GM21526 (cell line): ENCODE measurements around the gene FBXO31.

Experiments
- ATAC-seq: cut with Tn5 transposase; IDR thresholded peaks from one replicate; pipeline ENCODE4 v1.9.1; 2021; ENCODE audit warnings: moderate library complexity; ENCODE audit not compliant: unreplicated experiment, low FRiP score

FBXO31 gene

DNA sequence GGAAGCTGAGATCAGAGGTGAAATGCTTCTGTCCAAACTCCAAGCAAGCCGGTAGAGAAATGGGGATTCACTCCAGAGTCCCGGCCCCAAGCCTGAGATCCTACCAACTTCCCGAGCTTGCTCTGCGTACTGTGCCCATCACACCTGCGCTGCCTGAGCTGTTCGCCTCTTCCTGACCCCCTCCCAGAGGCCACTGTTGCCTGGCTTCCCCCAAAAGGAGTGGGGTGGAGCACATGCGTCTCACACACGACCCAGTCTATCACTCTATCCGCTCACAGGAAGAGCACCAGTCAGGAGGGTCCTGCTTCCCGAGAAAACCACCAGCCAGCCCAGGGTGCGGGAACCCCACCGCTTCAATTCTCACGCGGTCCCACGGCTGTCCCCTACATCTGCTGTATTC lies 52.9 kb downstream of the FBXO31 start:
- no peak for ATAC-seq

DNA sequence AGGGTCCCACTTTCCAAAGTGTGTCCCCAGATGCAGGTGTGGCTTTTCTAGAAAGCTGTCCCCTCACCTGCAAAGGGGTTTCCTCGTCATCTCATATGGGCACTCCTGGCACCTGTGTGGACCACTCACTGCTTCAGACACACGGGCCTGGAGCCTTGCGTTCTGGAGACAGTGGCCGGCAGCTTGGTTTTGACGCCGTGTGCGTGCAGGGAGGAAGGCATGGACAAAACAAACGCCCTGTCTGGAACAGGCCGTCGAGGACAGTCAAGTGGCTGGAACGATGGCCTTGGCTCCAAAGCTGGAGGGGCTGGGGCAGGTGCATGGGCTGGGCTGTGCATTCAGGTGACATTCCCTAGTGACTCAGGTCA lies 53.3 kb downstream of the FBXO31 start:
- ATAC-seq, result no peak

DNA sequence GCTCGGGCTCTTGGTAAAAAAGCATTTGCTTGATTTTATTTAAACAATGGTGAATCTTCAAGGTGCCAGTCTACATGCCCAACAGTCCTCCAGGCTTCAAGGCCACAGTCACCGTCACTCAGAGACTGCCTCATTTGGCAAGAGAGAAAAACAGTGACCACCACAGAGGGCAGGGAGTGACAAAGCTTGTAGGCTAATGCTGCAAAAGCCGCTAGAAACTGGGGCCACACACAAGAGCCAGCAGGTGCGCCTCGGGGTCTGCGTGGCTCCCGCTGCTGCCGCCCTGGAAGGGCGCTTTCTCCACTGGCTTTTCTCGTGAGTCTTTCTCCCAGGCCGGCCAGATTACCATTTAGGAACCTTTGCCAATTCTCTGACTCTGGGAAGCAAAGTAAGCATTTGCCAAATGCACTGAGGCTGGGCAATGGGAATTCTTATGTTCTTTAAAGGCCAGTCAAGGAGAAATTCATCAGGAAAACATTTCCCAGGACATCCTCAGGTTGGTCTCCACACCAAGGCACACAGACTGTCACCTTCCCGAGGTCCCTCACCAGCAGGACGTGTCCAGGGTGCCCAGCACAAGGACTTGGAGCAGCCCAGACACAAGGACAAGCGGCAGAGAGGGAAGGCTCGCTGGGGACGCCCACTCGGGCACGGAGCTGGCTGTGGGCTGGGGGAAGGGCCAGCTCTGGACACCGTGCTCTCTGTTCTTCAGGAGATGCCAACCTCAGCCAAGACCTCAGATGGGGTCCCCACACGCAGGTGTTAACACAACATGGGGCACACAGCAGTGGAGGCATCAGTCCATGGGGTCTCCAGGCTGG lies 53.9 kb downstream of the FBXO31 start:
- ATAC-seq, result no peak

DNA sequence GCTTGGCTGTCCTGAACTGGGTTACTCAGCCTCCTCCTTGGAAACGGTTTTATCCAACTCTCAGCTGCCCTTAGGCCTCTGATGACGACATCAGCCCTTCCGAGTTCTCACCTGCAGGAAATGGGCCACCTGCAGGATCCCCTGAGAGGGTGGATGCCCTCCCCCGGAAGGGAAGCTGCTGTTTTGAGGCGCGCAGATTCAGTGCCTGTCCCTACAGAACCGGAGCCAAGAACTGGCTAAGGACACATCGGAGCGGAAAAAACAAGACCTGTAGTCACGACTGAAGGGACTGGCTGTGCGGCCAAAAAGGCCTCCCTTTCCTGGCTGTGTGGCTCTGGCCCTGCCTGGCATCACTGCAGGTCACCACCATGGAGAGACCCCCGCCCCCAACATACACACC lies 54.7 kb downstream of the FBXO31 start:
- ATAC-seq, result no peak

DNA sequence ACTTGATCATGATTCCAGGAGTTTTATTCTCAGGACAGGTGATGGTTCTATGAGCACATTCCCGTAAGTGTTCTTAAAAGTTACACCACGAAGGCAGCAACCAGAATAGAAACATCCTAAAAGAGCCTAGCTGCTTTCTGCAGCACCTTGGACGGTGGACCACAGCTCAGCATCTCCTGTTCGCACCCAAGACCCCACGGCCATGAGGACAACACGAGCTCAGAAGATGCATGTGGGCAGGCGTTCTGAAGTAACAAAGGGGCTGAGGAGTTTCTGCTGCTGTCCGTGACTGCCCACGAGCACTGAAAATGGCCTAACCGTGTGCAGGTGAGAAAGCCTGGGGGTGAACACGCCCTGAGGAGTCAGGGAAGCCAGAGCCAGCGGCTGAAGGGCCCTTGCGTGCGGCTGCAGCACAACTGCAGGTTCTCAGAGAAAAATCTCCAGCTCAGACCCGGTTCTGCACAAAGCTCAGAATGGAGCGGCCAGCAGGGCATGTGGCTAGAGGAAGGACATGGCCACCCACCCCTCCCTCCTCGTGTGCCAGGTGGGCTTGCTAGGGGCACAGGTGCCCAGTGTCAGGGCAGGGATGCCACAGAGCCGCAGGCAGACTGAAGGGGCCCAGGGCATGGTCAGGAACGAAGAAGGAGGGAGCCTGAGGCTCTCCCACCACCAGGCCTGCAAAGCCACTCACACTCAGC lies 55.6 kb downstream of the FBXO31 start:
- no peak for ATAC-seq

DNA sequence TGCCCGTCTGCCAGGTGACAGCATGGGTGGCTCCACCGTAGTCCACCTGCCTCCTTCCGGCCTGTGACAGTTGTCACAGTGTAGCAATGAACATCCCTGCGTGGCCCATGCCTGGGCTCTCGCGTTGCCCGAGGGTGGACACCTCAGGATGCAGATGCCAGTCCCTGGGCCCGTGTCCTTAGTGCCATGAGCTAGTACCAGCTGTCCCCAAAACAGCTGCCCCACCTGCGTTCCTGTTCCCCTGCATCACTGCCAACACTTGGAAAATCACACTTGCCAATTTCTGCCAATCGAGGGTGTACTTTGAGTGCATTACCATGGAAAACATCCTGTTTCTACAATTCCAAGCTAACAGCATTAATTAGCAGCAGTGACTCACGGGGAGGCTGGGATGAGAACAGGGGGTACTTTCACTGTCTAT lies 57.4 kb downstream of the FBXO31 start:
- no peak for ATAC-seq

DNA sequence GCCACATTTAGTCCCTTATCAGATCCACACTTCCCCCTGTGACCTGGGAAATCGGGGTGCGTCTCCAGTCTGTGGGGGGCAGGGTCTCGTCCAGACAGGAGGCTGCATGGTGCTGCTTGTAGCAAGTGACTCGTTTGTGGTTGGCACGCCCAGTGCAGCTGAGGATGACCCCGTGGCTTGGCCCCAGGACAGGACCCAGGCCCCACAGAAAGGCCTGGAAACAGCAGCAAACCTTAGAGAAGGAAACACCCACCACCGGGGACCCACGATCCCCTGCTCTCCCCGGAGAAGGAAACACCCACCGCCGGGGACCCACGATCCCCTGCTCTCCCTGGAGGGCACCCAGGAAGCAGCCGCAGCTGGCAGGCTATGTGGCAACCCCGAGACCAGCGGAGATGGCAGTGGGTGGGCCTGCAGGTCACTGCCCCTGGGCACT lies 58.1 kb downstream of the FBXO31 start:
- ATAC-seq, result no peak

DNA sequence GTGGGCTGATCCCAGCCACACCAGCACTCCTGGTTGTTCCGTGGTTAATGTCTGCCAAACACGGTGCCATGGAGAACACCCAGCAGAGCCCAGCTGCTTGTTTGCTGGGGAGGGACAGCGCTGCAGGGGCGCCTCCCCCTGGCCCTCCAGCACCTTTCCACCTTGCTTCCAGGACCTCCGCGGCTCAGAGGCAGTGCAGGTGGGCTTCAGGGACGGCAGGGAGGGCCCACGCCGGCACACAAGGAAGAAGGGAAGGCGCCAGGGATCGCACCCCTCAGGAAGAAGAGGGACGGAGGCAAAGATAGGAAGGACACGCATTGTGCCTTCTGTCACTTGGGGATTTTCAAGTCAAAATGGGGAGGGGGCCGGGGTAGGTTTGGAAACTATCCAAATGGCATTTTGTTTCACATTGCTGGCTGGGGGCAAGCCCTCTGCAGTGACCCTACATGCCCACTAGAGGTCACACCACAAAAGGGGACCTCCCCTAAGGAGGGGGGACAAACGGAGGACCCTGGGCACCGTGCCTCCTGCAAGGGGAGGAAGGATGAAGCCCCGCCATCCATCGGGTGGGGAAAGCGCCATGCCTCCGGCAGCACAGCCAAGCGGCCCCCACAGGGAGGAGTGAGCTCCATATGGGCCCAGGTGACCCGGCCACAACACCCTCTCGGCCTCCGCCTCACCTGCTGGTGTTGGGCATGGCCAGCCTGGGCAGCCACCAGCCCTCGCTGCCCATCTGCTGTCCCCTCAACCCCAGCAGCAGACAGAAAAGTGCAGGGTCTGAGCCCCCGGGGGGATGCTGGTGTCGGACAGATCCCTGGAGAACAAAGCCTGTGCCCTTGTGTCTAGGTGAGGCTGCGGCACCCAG lies 58.9 kb downstream of the FBXO31 start:
- no peak for ATAC-seq

DNA sequence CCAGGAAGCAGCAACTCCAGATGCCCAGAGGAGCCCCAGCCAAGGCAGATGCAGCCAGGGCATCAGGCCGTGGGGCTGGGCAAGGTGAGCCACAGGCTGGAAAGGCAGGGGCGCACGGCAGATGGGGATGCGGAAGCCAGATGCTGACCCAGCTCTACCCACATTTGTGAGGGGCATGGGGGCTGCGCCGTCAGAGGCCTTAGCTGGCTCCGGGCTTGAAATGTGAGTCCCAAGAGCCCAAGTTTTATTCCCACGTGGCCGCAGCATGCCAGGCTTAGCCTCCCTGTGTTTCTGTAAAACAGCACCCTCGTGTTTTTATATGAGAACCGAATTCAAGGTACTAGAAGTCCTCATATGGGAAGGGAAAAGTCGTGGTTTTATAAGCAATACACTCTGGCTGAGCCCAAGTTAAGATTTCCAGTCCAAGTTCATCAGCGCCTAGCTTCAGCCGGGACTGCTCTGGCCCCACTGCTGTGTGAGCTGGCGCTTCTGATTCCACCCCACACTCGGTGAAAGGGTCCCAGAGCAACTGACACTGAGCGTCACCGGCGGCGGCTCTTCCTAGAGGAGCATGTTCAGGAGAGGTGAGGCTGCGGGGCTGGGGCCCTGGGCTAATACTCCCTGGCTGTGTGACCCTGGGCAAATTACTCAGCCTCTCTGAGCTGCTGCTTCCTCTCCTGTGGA lies 59.7 kb downstream of the FBXO31 start:
- no peak for ATAC-seq

DNA sequence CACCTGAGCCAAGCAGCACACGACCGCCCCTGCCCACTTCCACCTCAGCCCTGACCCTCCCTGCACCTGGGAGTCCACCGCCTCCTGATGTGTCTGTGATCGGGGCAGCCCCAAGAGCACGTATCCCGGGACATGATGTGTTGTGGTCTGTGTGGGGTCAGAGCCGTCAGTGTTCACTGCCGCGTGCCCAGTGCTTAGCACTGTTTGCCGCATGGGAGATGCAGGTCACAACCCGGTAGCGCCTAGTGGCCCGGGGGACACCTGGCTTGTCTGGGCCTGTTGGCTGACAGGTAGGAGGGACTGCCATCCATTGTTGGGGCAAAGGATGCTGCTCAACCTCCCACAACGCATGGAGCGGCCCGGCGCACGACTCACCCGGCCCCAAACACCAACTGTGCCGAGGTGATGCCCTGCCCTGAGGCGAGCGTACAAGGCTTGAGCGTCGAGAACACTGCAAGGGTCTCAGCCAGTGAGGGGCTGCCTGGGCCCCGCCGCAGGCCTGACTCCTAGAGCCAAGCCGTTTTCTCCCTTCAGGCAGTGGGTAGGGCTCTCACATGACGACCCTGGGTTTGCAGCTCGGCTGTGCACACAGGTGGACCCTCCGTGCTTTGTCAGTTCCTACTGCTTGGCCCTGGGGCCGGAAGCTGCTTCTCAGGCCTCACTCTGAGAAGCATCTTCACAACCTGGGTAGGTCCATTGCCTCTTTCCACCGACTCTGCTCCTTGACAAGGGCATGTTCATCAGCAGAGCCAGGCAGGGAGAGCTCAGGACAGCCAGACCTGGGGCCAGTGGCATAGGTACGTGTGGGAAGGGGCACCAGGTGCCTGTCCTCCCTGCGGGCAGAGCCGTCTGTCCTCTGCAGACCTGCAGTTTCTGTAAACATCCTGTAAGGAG lies 60.5 kb downstream of the FBXO31 start:
- ATAC-seq, result no peak

DNA sequence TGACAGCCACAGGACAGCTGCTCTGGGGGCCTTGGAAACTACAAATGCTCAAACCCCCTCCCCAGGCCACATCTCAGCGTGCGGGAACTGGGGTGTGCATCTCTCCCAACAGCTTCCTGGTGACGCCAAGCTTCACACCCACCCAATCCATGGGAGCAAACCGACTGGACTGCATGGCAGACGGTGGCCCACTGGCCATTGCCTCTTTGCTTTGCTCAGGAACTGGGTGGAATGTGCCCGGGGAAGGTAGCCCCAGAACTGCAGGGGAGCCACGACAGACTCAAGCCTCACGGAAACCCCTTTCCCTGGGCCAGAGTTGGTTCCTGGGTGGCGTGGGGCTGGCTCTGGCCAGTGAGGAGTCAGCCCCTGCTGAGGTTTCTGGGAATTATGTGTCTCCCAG lies 61.2 kb downstream of the FBXO31 start:
- no peak for ATAC-seq

DNA sequence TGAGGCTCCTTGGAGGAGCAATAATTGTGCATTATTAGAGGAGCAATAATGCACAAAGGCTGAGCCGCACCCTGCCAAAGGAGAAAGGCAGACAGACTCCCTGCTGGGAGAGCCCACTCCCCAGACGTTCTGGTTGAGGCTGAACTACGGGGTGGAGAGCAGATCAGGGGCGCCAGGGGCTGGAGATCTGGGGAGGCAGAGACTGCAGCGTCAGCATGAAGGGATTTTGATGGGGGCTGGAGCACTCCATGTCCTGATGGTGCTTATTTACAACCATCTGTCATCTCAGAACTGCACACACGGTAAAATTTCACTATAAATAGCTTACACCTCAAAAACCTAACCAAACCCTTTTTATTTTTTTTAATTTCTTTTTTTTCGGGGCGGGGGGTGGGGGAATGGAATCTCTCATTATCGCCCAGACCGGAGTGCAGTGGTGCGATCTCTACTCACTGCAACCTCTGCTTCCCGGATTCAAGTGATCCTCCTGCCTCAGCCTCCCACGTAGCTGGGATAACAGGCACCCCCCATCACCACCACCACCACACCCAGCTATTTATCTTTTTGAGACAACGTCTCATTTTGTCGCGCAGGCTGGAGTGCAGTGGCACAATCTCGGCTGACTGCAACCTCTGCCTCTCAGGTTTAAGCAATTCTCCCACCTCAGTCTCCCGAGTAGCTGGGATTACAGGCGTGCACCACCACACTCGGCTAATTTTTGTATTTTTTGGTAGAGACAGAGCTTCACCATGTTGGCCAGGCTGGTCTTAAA lies 62.1 kb downstream of the FBXO31 start:
- ATAC-seq, result no peak

DNA sequence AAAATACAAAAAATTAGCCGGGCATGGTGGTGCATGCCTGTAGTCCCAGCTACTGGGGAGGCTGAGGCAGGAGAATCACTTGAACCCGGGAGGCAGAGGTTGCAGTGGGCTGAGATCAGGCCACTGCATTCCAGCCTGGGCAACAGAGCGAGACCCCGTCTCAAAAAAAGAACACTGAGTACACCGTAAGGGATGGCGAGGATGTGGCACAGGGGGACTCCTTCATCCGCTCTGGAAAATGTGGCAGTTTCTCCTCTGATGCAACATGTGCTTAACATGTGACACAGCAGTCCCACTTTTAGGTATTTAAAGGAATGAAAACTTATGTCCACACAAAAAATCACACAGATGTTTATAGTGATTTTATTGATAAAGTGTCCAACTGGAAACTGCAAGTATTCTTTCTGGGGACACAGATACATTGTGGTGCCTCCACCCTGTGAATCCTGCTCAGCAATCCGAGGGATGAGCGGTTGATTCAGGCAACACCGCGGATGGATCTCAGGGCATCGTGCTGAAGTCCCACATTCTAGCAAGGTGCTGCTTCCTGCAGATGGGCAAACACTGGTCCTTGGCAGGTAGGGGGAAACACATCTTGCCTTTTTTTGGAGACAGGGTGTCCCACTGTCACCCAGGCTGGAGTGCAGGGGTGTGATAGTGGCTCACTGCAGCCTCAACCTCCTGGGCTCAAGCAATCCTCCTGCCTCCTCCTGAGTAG lies 62.9 kb downstream of the FBXO31 start:
- no peak for ATAC-seq

DNA sequence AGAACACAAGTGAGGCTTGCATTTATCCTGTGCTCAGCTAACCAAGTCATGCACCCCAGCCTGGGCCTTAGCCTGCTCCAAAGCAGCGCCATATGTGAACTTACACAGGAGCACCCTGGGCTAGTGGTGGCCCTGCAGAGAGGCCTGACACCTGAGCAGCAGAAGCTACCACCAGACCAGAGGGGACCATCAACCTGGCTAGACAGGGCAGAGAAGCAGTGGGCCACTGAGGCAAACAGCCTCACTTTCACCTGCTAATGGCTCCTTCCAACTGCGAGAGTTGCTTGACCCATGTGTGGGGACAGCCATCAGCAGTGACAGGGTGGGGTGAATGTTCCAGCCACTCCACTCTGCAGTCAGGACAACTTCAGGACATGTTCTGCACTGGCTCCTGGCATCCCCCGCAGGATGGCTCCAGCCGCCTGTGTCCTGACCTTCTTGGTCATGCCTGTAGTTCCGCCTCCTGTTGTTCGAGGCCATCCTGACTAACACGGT lies 63.5 kb downstream of the FBXO31 start:
- ATAC-seq, result no peak

DNA sequence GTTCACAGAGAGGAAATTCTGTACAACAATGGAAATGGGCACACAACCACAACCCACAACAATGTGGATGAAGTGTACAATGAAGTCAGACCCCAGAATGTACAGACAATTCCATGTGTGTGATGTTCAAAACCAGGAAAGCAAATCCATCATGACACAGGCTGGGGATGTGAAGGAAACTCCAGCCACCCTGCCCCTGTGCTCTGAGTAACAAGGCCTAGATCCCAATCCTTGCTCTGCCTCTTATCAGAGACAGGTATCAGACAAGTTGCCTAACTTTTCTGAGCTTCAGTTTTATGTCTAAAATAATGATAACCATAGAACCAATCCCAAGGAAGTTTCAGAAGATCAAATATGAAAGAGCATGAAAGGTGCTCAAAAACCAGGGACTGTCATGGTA lies 64.6 kb downstream of the FBXO31 start:
- no peak for ATAC-seq

DNA sequence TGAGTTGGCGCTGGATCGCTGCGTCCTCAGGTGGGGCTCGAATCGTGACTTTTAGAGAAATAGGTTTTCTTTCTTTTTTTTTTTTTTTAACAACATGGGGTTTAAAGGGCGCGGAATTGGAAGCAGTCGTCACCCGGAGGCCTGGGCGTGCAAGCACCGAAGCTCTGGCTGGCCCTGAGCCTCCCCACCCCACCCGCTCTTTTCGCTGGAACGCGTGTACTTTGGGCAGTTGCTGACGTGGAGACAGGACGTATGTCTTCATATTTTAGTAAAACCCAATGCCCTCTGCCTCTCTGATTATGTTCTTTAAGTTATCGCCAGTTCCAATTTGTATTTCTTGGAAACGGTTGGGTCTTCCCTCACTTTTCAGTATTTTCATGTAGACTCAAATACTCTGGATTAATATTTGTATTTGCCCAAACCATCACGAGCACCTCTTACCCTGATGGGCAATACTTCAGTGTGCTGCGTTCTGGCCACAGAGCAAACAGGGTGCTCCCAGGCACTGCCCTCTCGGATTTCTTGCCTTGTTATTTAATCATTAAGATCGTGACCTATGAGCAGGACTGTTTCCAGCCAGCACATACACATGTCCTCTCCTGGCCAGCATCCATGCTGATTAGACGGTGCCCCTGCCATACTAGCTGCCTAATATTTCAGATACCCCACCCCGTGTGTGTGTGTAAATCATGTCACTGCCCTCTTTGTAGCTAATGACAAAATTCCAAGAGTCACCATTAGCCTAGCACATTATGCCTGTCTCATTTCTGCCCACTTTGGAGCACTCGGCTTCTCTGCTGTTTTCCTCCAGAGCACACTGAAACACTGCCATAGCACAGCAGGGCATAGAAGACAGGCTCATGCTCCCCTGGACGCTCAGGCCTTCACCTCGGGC lies 65.6 kb downstream of the FBXO31 start:
- ATAC-seq, result no peak
